BE2C (cell line): ENCODE data around the gene RCE1.

Source experiments
- DNase-seq: peaks from one replicate; pipeline ENCODE4 v3.0.0-alpha.2; 2020
- H3K27me3 ChIP-seq: fragments of 250-450 bp; sonication (Bioruptor Pico); 2 replicates; pipeline ENCODE4 v1.5.1; 2020; ENCODE audit warnings: mild to moderate bottlenecking
- H3K36me3 ChIP-seq: fragments of 250-450 bp; sonication (Bioruptor Pico); 2 replicates; pipeline ENCODE4 v1.5.1; 2020; ENCODE audit warnings: mild to moderate bottlenecking
- H3K4me1 ChIP-seq: fragments of 250-450 bp; sonication (Bioruptor Pico); 2 replicates; pipeline ENCODE4 v1.5.1; 2020
- H3K4me3 ChIP-seq: 2 replicates; pipeline ENCODE4 v1.5.1; 2011; ENCODE audit warnings: low read depth, low read length
- H3K9me3 ChIP-seq: fragments of 250-450 bp; sonication (Bioruptor Pico); 2 replicates; pipeline ENCODE4 v1.5.1; 2020
- TF ChIP-seq, protein P1 (sequence below): IDR thresholded peaks from 2 replicates; pipeline ENCODE4 v1.5.1; 2012; ENCODE audit warnings: mild to moderate bottlenecking, low read depth, low read length

Gene RCE1

DNA sequence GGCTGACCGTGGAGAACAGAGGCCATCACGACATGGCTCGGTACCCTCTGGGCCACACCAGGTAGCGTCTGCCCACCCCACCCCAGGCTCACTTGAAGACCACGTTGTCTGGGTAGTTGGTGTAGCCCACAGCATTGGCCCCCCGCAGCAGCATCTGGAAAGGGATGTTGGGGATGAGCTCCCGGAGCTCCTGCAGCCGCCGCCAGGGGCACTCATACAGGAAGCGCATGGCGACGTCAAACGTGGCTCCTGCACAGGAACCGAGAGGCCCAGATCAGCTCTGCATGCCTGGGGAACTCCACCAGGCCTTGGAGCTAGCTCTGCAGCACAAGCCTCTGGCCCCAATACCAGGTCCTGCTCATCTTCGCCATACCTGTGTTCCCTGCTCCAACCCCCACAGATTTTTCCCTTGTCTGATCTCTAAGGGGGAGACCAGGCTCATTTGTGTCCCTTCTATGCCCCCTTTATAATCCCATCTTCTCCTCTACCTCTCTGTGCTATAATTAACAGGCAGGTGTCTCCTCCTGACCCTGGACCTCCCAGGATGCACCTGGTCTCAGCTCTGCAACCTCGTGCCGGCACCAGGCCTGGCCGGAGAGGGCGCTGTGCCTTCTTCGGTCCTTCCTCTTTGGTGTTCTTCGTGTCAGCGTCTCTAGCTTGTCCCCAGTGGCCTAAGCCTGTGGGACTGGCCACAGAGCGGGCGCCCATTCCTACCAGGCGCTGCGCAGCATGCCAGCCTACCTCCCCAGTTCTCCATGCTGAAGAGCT is 8.6 kb downstream of the RCE1 start:
- Histone ChIP-seq H3K27me3 (no peaks in the 10 kb centered on the region), H3K4me1 (peaks cover 4% of the 10 kb centered on the region; the same call in 1 of the 2 replicates), H3K36me3 (peaks cover 31% of the 10 kb centered on the region), H3K9me3 (no peaks in the 10 kb centered on the region), H3K4me3 (no peak overlapping the region)
- peak; percentile 63 for DNase-seq
- TF ChIP-seq, protein P1, sequence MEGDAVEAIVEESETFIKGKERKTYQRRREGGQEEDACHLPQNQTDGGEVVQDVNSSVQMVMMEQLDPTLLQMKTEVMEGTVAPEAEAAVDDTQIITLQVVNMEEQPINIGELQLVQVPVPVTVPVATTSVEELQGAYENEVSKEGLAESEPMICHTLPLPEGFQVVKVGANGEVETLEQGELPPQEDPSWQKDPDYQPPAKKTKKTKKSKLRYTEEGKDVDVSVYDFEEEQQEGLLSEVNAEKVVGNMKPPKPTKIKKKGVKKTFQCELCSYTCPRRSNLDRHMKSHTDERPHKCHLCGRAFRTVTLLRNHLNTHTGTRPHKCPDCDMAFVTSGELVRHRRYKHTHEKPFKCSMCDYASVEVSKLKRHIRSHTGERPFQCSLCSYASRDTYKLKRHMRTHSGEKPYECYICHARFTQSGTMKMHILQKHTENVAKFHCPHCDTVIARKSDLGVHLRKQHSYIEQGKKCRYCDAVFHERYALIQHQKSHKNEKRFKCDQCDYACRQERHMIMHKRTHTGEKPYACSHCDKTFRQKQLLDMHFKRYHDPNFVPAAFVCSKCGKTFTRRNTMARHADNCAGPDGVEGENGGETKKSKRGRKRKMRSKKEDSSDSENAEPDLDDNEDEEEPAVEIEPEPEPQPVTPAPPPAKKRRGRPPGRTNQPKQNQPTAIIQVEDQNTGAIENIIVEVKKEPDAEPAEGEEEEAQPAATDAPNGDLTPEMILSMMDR, result peak; percentile 49

DNA sequence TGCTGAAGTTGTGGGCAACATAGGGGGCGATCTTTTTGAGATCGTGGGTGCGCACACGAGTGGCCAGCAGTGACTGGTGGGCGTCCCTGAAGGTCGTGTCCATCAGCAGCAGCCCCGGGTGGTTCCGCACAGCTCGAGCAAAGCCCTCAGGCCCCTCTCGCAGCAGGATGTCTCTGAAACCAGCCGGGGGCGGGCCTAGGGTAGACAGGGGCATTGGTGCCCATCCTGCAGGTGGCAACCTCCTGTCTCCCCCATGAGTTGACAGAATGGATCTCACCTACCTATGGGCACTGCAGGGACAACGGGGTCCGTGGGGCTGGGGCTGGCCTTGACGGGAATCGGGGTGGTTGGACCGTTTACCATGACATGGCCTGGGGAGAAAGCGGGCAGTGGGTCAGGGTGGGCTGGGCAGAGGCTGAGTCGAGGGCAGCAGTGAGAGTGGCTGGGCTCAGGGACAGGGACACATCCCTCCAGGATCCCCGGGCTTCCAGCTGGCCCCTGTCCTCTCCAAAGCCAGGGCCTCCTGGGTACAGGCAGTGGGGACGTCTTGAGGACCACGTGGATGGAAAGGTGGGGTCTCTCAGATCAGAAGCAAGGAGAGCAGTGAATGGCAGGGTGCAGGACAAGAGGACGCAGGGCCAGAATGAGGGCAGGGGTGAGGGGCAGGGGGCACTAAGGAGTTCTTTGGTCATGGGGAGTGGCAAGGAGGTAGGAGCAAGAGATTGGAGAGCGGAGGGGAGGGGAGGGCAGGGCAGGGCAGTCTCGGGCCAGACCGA is 9.4 kb downstream of the RCE1 start:
- Histone ChIP-seq H3K9me3 (no peaks in the 10 kb centered on the region), H3K27me3 (no peaks in the 10 kb centered on the region), H3K4me1 (peaks cover 6% of the 10 kb centered on the region), H3K4me3 (no peak overlapping the region), H3K36me3 (peaks cover 27% of the 10 kb centered on the region)
- TF ChIP-seq, protein P1, result no peak
- DNase-seq, result no peak

DNA sequence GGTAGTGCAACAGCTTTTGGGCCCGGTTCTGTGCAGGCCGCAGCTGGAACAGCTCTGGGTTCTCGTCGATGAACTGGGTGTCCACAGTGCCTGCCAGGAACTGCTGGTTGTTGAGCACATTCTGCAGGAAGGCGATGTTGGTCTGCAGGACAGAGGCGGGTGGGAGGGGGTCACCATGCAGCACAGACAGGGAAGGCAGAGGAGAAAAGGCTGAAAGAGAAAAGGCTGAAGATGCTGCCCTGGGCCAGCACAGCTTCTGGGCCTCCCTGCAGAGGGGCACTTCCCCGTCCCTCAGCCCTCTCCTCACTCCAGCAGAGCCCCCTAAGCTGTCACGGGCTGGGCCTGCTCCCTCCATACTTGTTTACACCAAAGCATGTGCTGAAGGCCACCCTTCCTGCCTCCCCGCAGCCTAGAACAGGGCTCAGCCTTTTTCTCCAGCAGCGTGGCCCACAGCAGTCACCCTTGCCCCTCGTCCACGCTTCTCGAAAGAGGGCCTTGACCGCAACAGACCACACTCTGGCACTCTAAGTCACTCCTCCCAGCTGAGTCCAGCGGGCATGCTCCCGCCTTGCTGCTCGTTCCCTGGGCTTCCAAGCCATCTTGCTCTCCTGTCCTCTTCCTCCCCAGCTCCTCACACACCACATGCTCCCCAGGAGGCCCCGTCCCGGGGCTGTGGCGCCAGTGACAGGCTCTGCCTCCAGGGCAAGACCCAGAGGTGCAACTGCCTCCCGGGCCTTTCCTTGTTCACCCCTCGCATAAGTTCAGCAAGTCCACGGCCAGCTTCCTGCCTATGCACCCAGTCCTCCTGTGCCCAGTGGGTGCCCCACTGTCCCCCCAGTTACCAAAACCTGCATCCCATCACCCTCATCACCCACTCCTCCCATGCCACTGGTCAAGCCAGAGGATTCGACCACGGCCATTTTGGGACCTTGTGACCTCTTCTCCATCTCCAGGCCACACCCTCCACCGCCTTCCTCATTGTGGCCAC is 10.3 kb downstream of the RCE1 start:
- peaks cover 28% of the 10 kb centered on the region for H3K36me3 ChIP-seq
- no peaks in the 10 kb centered on the region for H3K9me3 ChIP-seq
- peaks cover 7% of the 10 kb centered on the region for H3K4me1 ChIP-seq
- H3K27me3 ChIP-seq, result no peaks in the 10 kb centered on the region
- no peak for DNase-seq
- H3K4me3 ChIP-seq, result no peak overlapping the region
- TF ChIP-seq, protein P1, result no peak

DNA sequence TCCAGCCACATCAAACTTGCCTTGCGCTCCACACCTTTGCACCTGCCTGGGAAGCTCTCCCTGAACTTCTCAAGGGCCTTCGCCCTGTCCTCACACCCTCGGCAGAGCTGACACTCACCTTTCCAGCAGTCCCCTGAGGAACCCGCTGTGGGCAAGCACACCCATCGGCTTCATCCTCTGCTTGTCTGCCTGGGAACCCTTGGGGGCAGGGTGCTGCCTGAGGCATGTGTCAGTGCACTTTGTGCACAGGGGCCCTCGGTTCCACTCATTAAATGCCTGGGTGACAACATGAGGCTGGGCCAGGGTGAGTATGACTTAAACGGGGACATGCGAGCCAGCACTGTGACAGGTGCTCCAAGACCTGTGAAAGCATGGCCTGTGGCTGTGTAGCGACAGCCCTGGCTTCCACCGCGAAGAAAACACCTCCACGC is 11.0 kb downstream of the RCE1 start:
- peaks cover 7% of the 10 kb centered on the region for H3K4me1 ChIP-seq
- H3K27me3 ChIP-seq, result no peaks in the 10 kb centered on the region
- DNase-seq, result no peak
- TF ChIP-seq, protein P1, result no peak
- no peaks in the 10 kb centered on the region for H3K9me3 ChIP-seq
- H3K36me3 ChIP-seq, result peaks cover 28% of the 10 kb centered on the region
- H3K4me3 ChIP-seq, result no peak overlapping the region

DNA sequence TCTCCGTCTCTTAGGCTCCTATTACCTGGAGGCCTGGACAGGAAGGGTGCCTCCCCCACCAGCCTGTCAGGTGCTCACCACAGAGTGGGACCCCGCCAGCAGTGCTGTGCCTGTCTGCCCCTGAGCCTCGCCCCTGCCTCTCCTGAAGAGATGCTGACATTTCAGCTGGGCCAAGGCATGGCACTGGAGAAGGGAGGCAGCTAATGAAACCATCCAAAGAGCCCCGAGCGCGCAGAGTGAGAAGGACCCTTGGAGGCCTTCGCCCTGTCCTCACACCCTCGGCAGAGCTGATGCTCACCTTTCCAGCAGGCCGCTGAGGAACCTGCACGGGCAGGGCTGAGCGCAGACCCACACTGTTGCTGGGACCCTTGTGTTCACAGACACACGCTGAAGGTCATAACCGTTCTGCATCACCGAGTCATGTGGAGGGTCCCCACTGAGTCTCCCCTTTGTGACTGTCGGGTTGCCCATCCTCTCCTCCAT is 11.5 kb downstream of the RCE1 start:
- Histone ChIP-seq H3K4me1 (peaks cover 7% of the 10 kb centered on the region), H3K27me3 (no peaks in the 10 kb centered on the region), H3K9me3 (no peaks in the 10 kb centered on the region), H3K36me3 (peaks cover 28% of the 10 kb centered on the region), H3K4me3 (no peak overlapping the region)
- DNase-seq, result no peak
- TF ChIP-seq, protein P1, result no peak
